GM18505 (cell line): Measurements from ENCODE around the gene POLK.

Experiments used
- ATAC-seq: cut with Tn5 transposase; IDR thresholded peaks from one replicate; pipeline ENCODE4 v1.9.1; 2021; ENCODE audit not compliant: unreplicated experiment
- POLR2A ChIP-seq: IDR thresholded peaks from 4 replicates; pipeline ENCODE4 v1.6.1; 2011; ENCODE audit warnings: borderline replicate concordance; ENCODE audit not compliant: insufficient read depth, insufficient read length; ENCODE audit errors: extremely low read depth

Gene POLK

DNA sequence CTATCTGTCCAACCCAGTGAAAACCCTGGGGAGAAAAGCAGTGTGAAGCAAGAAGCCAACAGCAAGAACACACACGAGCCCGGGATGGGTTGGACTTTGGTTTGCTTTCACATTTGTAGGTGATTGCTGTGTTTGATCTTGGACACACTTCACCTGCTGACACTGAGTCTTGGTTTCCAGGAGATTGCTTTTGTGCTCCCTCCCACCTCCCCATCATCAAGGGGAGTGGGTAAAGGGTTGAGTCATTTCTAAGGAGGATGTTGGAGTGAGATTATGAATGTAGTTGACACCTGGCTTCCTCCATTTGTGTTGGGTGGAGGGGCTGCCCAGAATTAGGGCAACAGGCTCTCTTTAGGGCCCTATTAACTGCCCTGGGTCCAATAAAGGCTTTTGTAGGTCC, 137.0 kb downstream of the POLK start:
- no peak for TF ChIP-seq POLR2A
- ATAC-seq: peak; percentile 53
